Brain microvascular endothelial cell (primary cell): ENCODE data around the gene RNF187.

Experiments used
- DNase-seq: peaks from one replicate; pipeline ENCODE4 v3.0.0-alpha.2; 2020
- H3K27ac ChIP-seq: fragments of 250-450 bp; sonication (Bioruptor Pico); 2 replicates; pipeline ENCODE4 v1.5.1; 2020; ENCODE audit warnings: mild to moderate bottlenecking, moderate library complexity
- H3K27me3 ChIP-seq: fragments of 250-450 bp; sonication (Bioruptor Pico); replicated peaks from 2 replicates; pipeline ENCODE4 v1.5.1; 2020; ENCODE audit warnings: mild to moderate bottlenecking
- H3K36me3 ChIP-seq: fragments of 250-450 bp; sonication (Bioruptor Pico); replicated peaks from 2 replicates; pipeline ENCODE4 v1.5.1; 2020; ENCODE audit warnings: mild to moderate bottlenecking
- H3K4me3 ChIP-seq: 2 replicates; pipeline ENCODE4 v1.5.1; 2011; ENCODE audit warnings: low read depth, mild to moderate bottlenecking, control low read depth, low read length, moderate library complexity
- in situ Hi-C: cut with HindIII; loops from 2 replicates; pipeline ENCODE4 v1.10.0; 2017; ENCODE audit warnings: low sequenced_read_pairs, low pct_ligation_motif_present
- TF ChIP-seq, protein P1 (sequence below): IDR thresholded peaks from 2 replicates; pipeline ENCODE4 v1.5.1; 2011; ENCODE audit warnings: low read depth, mild to moderate bottlenecking, moderate library complexity, low read length, control low read depth, inconsistent platforms; ENCODE audit errors: missing control alignments

RNF187 gene

GRCh38 chr1:228452194-228453021, 34.8 kb upstream of the RNF187 start:
- TF ChIP-seq, protein P1, sequence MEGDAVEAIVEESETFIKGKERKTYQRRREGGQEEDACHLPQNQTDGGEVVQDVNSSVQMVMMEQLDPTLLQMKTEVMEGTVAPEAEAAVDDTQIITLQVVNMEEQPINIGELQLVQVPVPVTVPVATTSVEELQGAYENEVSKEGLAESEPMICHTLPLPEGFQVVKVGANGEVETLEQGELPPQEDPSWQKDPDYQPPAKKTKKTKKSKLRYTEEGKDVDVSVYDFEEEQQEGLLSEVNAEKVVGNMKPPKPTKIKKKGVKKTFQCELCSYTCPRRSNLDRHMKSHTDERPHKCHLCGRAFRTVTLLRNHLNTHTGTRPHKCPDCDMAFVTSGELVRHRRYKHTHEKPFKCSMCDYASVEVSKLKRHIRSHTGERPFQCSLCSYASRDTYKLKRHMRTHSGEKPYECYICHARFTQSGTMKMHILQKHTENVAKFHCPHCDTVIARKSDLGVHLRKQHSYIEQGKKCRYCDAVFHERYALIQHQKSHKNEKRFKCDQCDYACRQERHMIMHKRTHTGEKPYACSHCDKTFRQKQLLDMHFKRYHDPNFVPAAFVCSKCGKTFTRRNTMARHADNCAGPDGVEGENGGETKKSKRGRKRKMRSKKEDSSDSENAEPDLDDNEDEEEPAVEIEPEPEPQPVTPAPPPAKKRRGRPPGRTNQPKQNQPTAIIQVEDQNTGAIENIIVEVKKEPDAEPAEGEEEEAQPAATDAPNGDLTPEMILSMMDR, result no peak
- DNase-seq, result no peak
- in situ Hi-C loops, result no loop called here
- Histone ChIP-seq H3K27me3 (no peaks in the 10 kb centered on the region), H3K4me3 (no peak overlapping the region), H3K27ac (no peak overlapping the region), H3K36me3 (no peaks in the 10 kb centered on the region)

DNA sequence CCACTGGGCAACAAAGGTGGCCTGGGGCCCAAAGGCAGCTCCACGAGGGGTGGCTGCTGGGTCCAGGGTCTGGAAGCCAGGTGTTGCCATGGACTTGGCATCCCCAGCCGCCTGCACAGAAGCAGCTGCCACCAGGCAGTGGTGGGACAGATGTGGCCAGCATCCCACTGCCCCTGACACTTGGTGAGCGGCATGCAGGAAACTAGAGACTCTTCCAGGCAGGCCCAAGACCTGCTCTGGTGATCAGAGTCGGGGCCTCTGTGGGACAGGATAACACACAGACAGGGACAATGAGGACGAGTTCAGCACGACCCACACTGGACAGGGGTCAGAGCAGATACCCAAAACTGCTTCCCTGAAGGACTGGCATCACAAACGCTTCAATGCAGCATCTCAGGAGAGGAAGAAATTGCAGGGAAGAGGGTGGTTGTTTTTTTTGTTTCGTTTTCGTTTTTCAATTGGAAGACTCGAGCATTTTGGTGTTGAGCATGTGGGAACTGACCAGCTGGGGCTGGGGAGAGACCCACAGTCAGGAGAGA, 34.1 kb upstream of the RNF187 start:
- Histone ChIP-seq H3K36me3 (no peaks in the 10 kb centered on the region), H3K27ac (no peak overlapping the region), H3K27me3 (no peaks in the 10 kb centered on the region), H3K4me3 (no peak overlapping the region)
- in situ Hi-C loops, result no loop called here
- TF ChIP-seq, protein P1, result no peak
- DNase-seq, result no peak

- TF ChIP-seq, protein P1, result no peak
- H3K4me3 ChIP-seq, result no peak overlapping the region
- DNase-seq, result no peak
- H3K27me3 ChIP-seq, result no peaks in the 10 kb centered on the region
- in situ Hi-C loops, result no loop called here
- no peak overlapping the region for H3K27ac ChIP-seq
- H3K36me3 ChIP-seq, result no peaks in the 10 kb centered on the region
Measured at GRCh38 chr1:228453614-228454013, 33.6 kb upstream of the RNF187 start.

GRCh38 chr1:228454238-228454637, 32.9 kb upstream of the RNF187 start:
- Histone ChIP-seq H3K36me3 (no peaks in the 10 kb centered on the region), H3K4me3 (no peak overlapping the region), H3K27ac (no peak overlapping the region), H3K27me3 (no peaks in the 10 kb centered on the region)
- DNase-seq, result no peak
- in situ Hi-C loops, result no loop called here
- TF ChIP-seq, protein P1, result no peak

- in situ Hi-C loops, result no loop called here
- H3K36me3 ChIP-seq, result no peaks in the 10 kb centered on the region
- H3K27me3 ChIP-seq, result no peaks in the 10 kb centered on the region
- no peak overlapping the region for H3K4me3 ChIP-seq
- H3K27ac ChIP-seq, result no peak overlapping the region
- TF ChIP-seq, protein P1, result peak; percentile 47
- no peak for DNase-seq
Measured at GRCh38 chr1:228455715-228456114, 31.5 kb upstream of the RNF187 start.
